Fibroblast of villous mesenchyme (primary cell): ENCODE measurements around the gene GRAMD1B. TPM values are rescaled to one million over a fixed set of nuclear protein-coding genes. Genes with fewer than 3 reads are reported as not detected.

Experiments used
- DNase-seq: peaks from one replicate; pipeline ENCODE4 v3.0.0-alpha.2; 2010; ENCODE audit warnings: low read depth
- H3K4me3 ChIP-seq: 2 replicates; pipeline ENCODE4 v1.5.1; 2011; ENCODE audit warnings: low read depth, mild to moderate bottlenecking, low read length
- total RNA-seq: library from RNA; depleted of rRNA; stranded (reverse); fragments of >200 nt; gene quantifications from 2 replicates; pipeline ENCODE4 v1.2.3, GENCODE V29; 2012
- TF ChIP-seq, protein P1 (sequence below): IDR thresholded peaks from 2 replicates; pipeline ENCODE4 v1.5.1; 2012; ENCODE audit warnings: low read depth, mild to moderate bottlenecking, low read length; ENCODE audit not compliant: insufficient read depth

The GRAMD1B gene
- total RNA-seq, 1 donor, result 6.0 TPM

- DNase-seq, result peak; percentile 67
- H3K4me3 ChIP-seq, result no peak overlapping the region
- TF ChIP-seq, protein P1, sequence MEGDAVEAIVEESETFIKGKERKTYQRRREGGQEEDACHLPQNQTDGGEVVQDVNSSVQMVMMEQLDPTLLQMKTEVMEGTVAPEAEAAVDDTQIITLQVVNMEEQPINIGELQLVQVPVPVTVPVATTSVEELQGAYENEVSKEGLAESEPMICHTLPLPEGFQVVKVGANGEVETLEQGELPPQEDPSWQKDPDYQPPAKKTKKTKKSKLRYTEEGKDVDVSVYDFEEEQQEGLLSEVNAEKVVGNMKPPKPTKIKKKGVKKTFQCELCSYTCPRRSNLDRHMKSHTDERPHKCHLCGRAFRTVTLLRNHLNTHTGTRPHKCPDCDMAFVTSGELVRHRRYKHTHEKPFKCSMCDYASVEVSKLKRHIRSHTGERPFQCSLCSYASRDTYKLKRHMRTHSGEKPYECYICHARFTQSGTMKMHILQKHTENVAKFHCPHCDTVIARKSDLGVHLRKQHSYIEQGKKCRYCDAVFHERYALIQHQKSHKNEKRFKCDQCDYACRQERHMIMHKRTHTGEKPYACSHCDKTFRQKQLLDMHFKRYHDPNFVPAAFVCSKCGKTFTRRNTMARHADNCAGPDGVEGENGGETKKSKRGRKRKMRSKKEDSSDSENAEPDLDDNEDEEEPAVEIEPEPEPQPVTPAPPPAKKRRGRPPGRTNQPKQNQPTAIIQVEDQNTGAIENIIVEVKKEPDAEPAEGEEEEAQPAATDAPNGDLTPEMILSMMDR, result no peak
These were observed 113.7 kb downstream of the GRAMD1B start for GRCh38 chr11:123543797-123544196.

GRCh38 chr11:123544631-123545375 lies 114.7 kb downstream of the GRAMD1B start:
- DNase-seq, result no peak
- TF ChIP-seq, protein P1, result no peak
- H3K4me3 ChIP-seq, result no peak overlapping the region

GRCh38 chr11:123545726-123546270 lies 115.7 kb downstream of the GRAMD1B start:
- H3K4me3 ChIP-seq, result no peak overlapping the region
- no peak for DNase-seq
- TF ChIP-seq, protein P1, result no peak

DNA sequence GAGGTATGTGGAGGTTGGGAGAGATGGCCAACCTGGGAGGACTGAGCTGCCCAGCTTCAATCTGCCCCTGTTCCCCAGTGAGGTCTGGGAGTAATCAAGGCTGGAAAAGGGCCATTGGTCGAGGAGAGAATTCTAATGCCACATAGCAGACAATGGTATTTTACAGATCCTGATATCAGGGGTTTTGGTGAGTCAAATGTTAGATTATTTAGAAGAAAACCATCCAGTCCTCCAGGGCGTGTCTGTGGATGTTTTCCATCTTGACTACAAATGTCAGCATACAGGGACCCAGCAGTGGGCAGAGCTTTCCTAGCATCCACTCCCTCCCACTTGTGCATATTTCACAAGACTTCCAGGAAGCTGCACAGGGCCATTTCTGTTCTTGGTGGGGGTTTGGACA lies 116.4 kb downstream of the GRAMD1B start:
- TF ChIP-seq, protein P1, result no peak
- no peak for DNase-seq

GRCh38 chr11:123547180-123547579 lies 117.1 kb downstream of the GRAMD1B start:
- no peak overlapping the region for H3K4me3 ChIP-seq
- no peak for DNase-seq
- TF ChIP-seq, protein P1, result no peak

More for the DNA sequence above, 116.4 kb downstream of the GRAMD1B start:
- no peak overlapping the region for H3K4me3 ChIP-seq

DNA sequence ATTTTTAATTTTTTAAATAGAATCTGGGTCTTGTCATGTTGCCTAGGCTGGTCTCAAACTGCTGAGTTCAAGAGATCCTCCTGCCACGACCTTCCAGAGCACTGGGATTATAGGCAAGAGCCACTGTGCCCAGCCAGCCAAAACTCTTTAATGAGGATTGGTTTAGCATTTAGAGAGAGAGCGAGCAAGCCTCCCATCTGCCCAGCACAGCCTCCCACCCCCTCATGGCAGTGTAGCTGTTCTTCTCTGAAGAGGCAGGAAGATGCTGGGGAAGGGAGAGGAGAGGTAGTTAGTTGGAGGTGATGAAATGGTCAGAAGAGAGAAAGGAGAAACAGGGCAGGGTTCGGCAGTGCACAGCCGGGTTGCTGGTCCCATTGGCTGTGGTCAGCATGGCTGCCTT lies 118.7 kb downstream of the GRAMD1B start:
- H3K4me3 ChIP-seq, result no peak overlapping the region
- no peak for DNase-seq
- TF ChIP-seq, protein P1, result no peak
